RWPE1 (cell line): ENCODE results near the gene DUSP5.
A peak's percentile ranks its signal among the peaks of the same experiment; 100 is the strongest.

Experiments used
- CTCF ChIA-PET: fragments of 350-600 bp; sonication (Branson Sonifier 250); formaldehyde crosslinking; extraction: SDS; loops from one replicate; lab custom pipeline; 2021; lab: Yijun Ruan, JAX
- POLR2A ChIA-PET: fragments of 400-600 bp; formaldehyde crosslinking; extraction: SDS; loops from one replicate; lab custom pipeline; 2020; ENCODE audit warnings: antibody characterized with exemption; ENCODE audit not compliant: low non-redundant PET; lab: Yijun Ruan, JAX
- DNase-seq: peaks from one replicate; pipeline ENCODE4 v3.0.0; 2012; ENCODE audit warnings: low spot score
- H3K27ac ChIP-seq: fragments of 450-650 bp; 2 replicates; pipeline ENCODE4 v1.5.1; 2017
- CTCF ChIP-seq: fragments of 450-650 bp; conservative IDR thresholded peaks from 2 replicates; pipeline ENCODE4 v1.5.1; 2017; ENCODE audit warnings: low read depth, mild to moderate bottlenecking

DUSP5 gene

GRCh38 chr10:110471566-110472139, 26.1 kb upstream of the DUSP5 start:
- no peak for TF ChIP-seq CTCF
- ChIA-PET CTCF (interaction anchor here (0.6 kb wide), 1 partner anchor 21 kb away, joined by 3 read pairs; no protein-coding TSS in a partner anchor), POLR2A (no interaction called here)
- no peak overlapping the region for H3K27ac ChIP-seq
- peak; percentile 66 for DNase-seq

- POLR2A ChIA-PET, result no interaction called here
- DNase-seq, result no peak
- no peak for TF ChIP-seq CTCF
- H3K27ac ChIP-seq, result no peak overlapping the region
- CTCF ChIA-PET, result no interaction called here
Observed at GRCh38 chr10:110474017-110474416, 23.7 kb upstream of the DUSP5 start.

GRCh38 chr10:110474826-110475225, 22.9 kb upstream of the DUSP5 start:
- POLR2A ChIA-PET, result no interaction called here
- TF ChIP-seq CTCF, result no peak
- CTCF ChIA-PET, result interaction anchor here (0.6 kb wide), 1 partner anchor 260 kb away, joined by 6 read pairs; no protein-coding TSS in a partner anchor
- H3K27ac ChIP-seq, result no peak overlapping the region
- no peak for DNase-seq

GRCh38 chr10:110475722-110476515, 21.8 kb upstream of the DUSP5 start:
- CTCF ChIA-PET, result interaction anchor here (0.6 kb wide), 1 partner anchor 261 kb away, joined by 6 read pairs; no protein-coding TSS in a partner anchor
- POLR2A ChIA-PET, result no interaction called here
- TF ChIP-seq CTCF, result no peak
- DNase-seq, result no peak
- no peak overlapping the region for H3K27ac ChIP-seq

- ChIA-PET POLR2A (interaction anchor here (0.6 kb wide), 1 partner anchor 14 kb away, joined by 3 read pairs; no protein-coding TSS in a partner anchor), CTCF (interaction anchor here (0.6 kb wide), 1 partner anchor 105 kb away, joined by 3 read pairs; no protein-coding TSS in a partner anchor)
- no peak overlapping the region for H3K27ac ChIP-seq
- TF ChIP-seq CTCF, result no peak
- no peak for DNase-seq
Observed at GRCh38 chr10:110479710-110480109, 18.0 kb upstream of the DUSP5 start.

GRCh38 chr10:110480387-110480786, 17.3 kb upstream of the DUSP5 start:
- POLR2A ChIA-PET, result interaction anchor here (0.6 kb wide), 1 partner anchor 128 kb away, joined by 3 read pairs; no protein-coding TSS in a partner anchor
- CTCF ChIA-PET, result interaction anchor here (0.6 kb wide), 1 partner anchor 105 kb away, joined by 3 read pairs; no protein-coding TSS in a partner anchor
- no peak overlapping the region for H3K27ac ChIP-seq
- TF ChIP-seq CTCF, result no peak
- DNase-seq, result no peak
